ENCODE results near the gene PSMC4.

Gene PSMC4

GRCh38 chr19:39936020-39936419 is 34.9 kb upstream of the PSMC4 start:
- Histone ChIP-seq H3K27ac (ENCODE audit: low read length) (no peak overlapping the region), H3K9me3 (ENCODE audit: insufficient read depth, low read depth, low read length) (no peaks in the 10 kb centered on the region), H3K9ac (ENCODE audit: low read depth, low read length) (no peak overlapping the region), H3K4me3 (ENCODE audit: low read length) (no peak overlapping the region), H3K27me3 (ENCODE audit: insufficient read depth, low read length) (no peaks in the 10 kb centered on the region), H3K36me3 (ENCODE audit: insufficient read depth, low read depth, low read length) (no peaks in the 10 kb centered on the region), H3K4me1 (ENCODE audit: insufficient read depth, low read length) (no peaks in the 10 kb centered on the region)

- Histone ChIP-seq H3K4me1 (ENCODE audit: insufficient read depth, low read length) (no peaks in the 10 kb centered on the region; the same call in 1 of the 2 replicates), H3K36me3 (ENCODE audit: insufficient read depth, low read depth, low read length) (no peaks in the 10 kb centered on the region), H3K27ac (ENCODE audit: low read length) (no peak overlapping the region), H3K27me3 (ENCODE audit: insufficient read depth, low read length) (no peaks in the 10 kb centered on the region), H3K9me3 (ENCODE audit: insufficient read depth, low read depth, low read length) (no peaks in the 10 kb centered on the region), H3K9ac (ENCODE audit: low read depth, low read length) (no peak overlapping the region), H3K4me3 (ENCODE audit: low read length) (no peak overlapping the region)
Measured at GRCh38 chr19:39936622-39937021, 34.3 kb upstream of the PSMC4 start.

- Histone ChIP-seq H3K4me3 (ENCODE audit: low read length) (no peak overlapping the region), H3K4me1 (ENCODE audit: insufficient read depth, low read length) (no peaks in the 10 kb centered on the region; the same call in 1 of the 2 replicates), H3K27ac (ENCODE audit: low read length) (no peak overlapping the region), H3K9ac (ENCODE audit: low read depth, low read length) (no peak overlapping the region), H3K9me3 (ENCODE audit: insufficient read depth, low read depth, low read length) (no peaks in the 10 kb centered on the region), H3K36me3 (ENCODE audit: insufficient read depth, low read depth, low read length) (no peaks in the 10 kb centered on the region), H3K27me3 (ENCODE audit: insufficient read depth, low read length) (no peaks in the 10 kb centered on the region)
Measured at GRCh38 chr19:39937094-39937720, 33.8 kb upstream of the PSMC4 start.

- Histone ChIP-seq H3K4me3 (ENCODE audit: low read length) (no peak overlapping the region), H3K36me3 (ENCODE audit: insufficient read depth, low read depth, low read length) (no peaks in the 10 kb centered on the region), H3K4me1 (ENCODE audit: insufficient read depth, low read length) (no peaks in the 10 kb centered on the region; the same call in 1 of the 2 replicates), H3K27me3 (ENCODE audit: insufficient read depth, low read length) (no peaks in the 10 kb centered on the region), H3K27ac (ENCODE audit: low read length) (no peak overlapping the region), H3K9ac (ENCODE audit: low read depth, low read length) (no peak overlapping the region), H3K9me3 (ENCODE audit: insufficient read depth, low read depth, low read length) (no peaks in the 10 kb centered on the region)
Measured at GRCh38 chr19:39937787-39938186, 33.2 kb upstream of the PSMC4 start.

- H3K36me3 ChIP-seq (ENCODE audit: insufficient read depth, low read depth, low read length), result no peaks in the 10 kb centered on the region
- no peaks in the 10 kb centered on the region; the same call in 1 of the 2 replicates for H3K4me1 ChIP-seq (ENCODE audit: insufficient read depth, low read length)
- H3K9ac ChIP-seq (ENCODE audit: low read depth, low read length), result no peak overlapping the region
- H3K27ac ChIP-seq (ENCODE audit: low read length), result no peak overlapping the region
- no peaks in the 10 kb centered on the region for H3K9me3 ChIP-seq (ENCODE audit: insufficient read depth, low read depth, low read length)
- H3K27me3 ChIP-seq (ENCODE audit: insufficient read depth, low read length), result no peaks in the 10 kb centered on the region
- H3K4me3 ChIP-seq (ENCODE audit: low read length), result no peak overlapping the region
Measured at GRCh38 chr19:39939556-39939955, 31.4 kb upstream of the PSMC4 start.

GRCh38 chr19:39940221-39940833 is 30.6 kb upstream of the PSMC4 start:
- Histone ChIP-seq H3K36me3 (ENCODE audit: insufficient read depth, low read depth, low read length) (no peaks in the 10 kb centered on the region), H3K27ac (ENCODE audit: low read length) (no peak overlapping the region), H3K9ac (ENCODE audit: low read depth, low read length) (no peak overlapping the region), H3K9me3 (ENCODE audit: insufficient read depth, low read depth, low read length) (no peaks in the 10 kb centered on the region), H3K4me1 (ENCODE audit: insufficient read depth, low read length) (no peaks in the 10 kb centered on the region; the same call in 1 of the 2 replicates), H3K4me3 (ENCODE audit: low read length) (no peak overlapping the region), H3K27me3 (ENCODE audit: insufficient read depth, low read length) (no peaks in the 10 kb centered on the region)

GRCh38 chr19:39941151-39941550 is 29.8 kb upstream of the PSMC4 start:
- no peaks in the 10 kb centered on the region; the same call in 1 of the 2 replicates for H3K4me1 ChIP-seq (ENCODE audit: insufficient read depth, low read length)

GRCh38 chr19:39941615-39942365 is 29.2 kb upstream of the PSMC4 start:
- Histone ChIP-seq H3K27me3 (ENCODE audit: insufficient read depth, low read length) (no peaks in the 10 kb centered on the region), H3K9me3 (ENCODE audit: insufficient read depth, low read depth, low read length) (no peaks in the 10 kb centered on the region), H3K36me3 (ENCODE audit: insufficient read depth, low read depth, low read length) (no peaks in the 10 kb centered on the region), H3K9ac (ENCODE audit: low read depth, low read length) (no peak overlapping the region), H3K4me3 (ENCODE audit: low read length) (no peak overlapping the region), H3K27ac (ENCODE audit: low read length) (no peak overlapping the region), H3K4me1 (ENCODE audit: insufficient read depth, low read length) (no peaks in the 10 kb centered on the region; the same call in 1 of the 2 replicates)

More at GRCh38 chr19:39941151-39941550, 29.8 kb upstream of the PSMC4 start:
- no peaks in the 10 kb centered on the region for H3K9me3 ChIP-seq (ENCODE audit: insufficient read depth, low read depth, low read length)
- no peaks in the 10 kb centered on the region for H3K36me3 ChIP-seq (ENCODE audit: insufficient read depth, low read depth, low read length)
- H3K27ac ChIP-seq (ENCODE audit: low read length), result no peak overlapping the region
- no peaks in the 10 kb centered on the region for H3K27me3 ChIP-seq (ENCODE audit: insufficient read depth, low read length)
- H3K4me3 ChIP-seq (ENCODE audit: low read length), result no peak overlapping the region
- H3K9ac ChIP-seq (ENCODE audit: low read depth, low read length), result no peak overlapping the region

GRCh38 chr19:39942366-39942730 is 28.6 kb upstream of the PSMC4 start:
- H3K36me3 ChIP-seq (ENCODE audit: insufficient read depth, low read depth, low read length), result no peaks in the 10 kb centered on the region
- H3K4me1 ChIP-seq (ENCODE audit: insufficient read depth, low read length), result no peaks in the 10 kb centered on the region; the same call in 1 of the 2 replicates
- no peak overlapping the region for H3K4me3 ChIP-seq (ENCODE audit: low read length)
- no peaks in the 10 kb centered on the region for H3K9me3 ChIP-seq (ENCODE audit: insufficient read depth, low read depth, low read length)
- H3K27me3 ChIP-seq (ENCODE audit: insufficient read depth, low read length), result no peaks in the 10 kb centered on the region
- no peak overlapping the region for H3K9ac ChIP-seq (ENCODE audit: low read depth, low read length)
- no peak overlapping the region for H3K27ac ChIP-seq (ENCODE audit: low read length)

- Histone ChIP-seq H3K4me1 (ENCODE audit: insufficient read depth, low read length) (no peaks in the 10 kb centered on the region; the same call in 1 of the 2 replicates), H3K9me3 (ENCODE audit: insufficient read depth, low read depth, low read length) (no peaks in the 10 kb centered on the region), H3K27me3 (ENCODE audit: insufficient read depth, low read length) (no peaks in the 10 kb centered on the region), H3K27ac (ENCODE audit: low read length) (no peak overlapping the region), H3K36me3 (ENCODE audit: insufficient read depth, low read depth, low read length) (no peaks in the 10 kb centered on the region), H3K9ac (ENCODE audit: low read depth, low read length) (no peak overlapping the region), H3K4me3 (ENCODE audit: low read length) (no peak overlapping the region)
Measured at GRCh38 chr19:39943586-39943985, 27.4 kb upstream of the PSMC4 start.

- Histone ChIP-seq H3K4me3 (ENCODE audit: low read length) (no peak overlapping the region), H3K27me3 (ENCODE audit: insufficient read depth, low read length) (no peaks in the 10 kb centered on the region), H3K9me3 (ENCODE audit: insufficient read depth, low read depth, low read length) (no peaks in the 10 kb centered on the region), H3K36me3 (ENCODE audit: insufficient read depth, low read depth, low read length) (no peaks in the 10 kb centered on the region), H3K27ac (ENCODE audit: low read length) (no peak overlapping the region), H3K4me1 (ENCODE audit: insufficient read depth, low read length) (no peaks in the 10 kb centered on the region; the same call in 1 of the 2 replicates), H3K9ac (ENCODE audit: low read depth, low read length) (no peak overlapping the region)
Measured at GRCh38 chr19:39946532-39946931, 24.4 kb upstream of the PSMC4 start.

Data from iPS-20b (cell line).